ENCODE measurements around the gene ADAP1. TPM values are rescaled to one million over a fixed set of nuclear protein-coding genes. Genes with fewer than 3 reads are reported as not detected.
"Not testable (repeated sequence)": the region's sequence is repeated elsewhere in the genome, so short reads cannot be mapped to it uniquely, and the experiment has no call there.

Gene ADAP1
- total RNA-seq, 1 donor from 2014 or later, result 26.9 TPM

GRCh38 chr7:944744-945143, 9.7 kb downstream of the ADAP1 start:
- H3K4me3 ChIP-seq (ENCODE audit: low read depth, low read length), result no peak overlapping the region
- no peaks in the 10 kb centered on the region for H3K36me3 ChIP-seq (ENCODE audit: control insufficient read depth, insufficient read depth, low read length)
- no peak for DNase-seq (ENCODE audit: low read depth)
- TF ChIP-seq CTCF (IDR thresholded peaks at IDR 0.05; ENCODE audit: insufficient read depth, low read length, severe bottlenecking), result no peak
- H3K27me3 ChIP-seq (ENCODE audit: control insufficient read depth, insufficient read depth, low read length), result no peaks in the 10 kb centered on the region
- FAIRE-seq, result no peak

- not testable (repeated sequence) for FAIRE-seq; DNase-seq (ENCODE audit: low read depth); H3K27me3 ChIP-seq (ENCODE audit: control insufficient read depth, insufficient read depth, low read length); H3K36me3 ChIP-seq (ENCODE audit: control insufficient read depth, insufficient read depth, low read length); H3K4me3 ChIP-seq (ENCODE audit: low read depth, low read length)
Observed at GRCh38 chr7:943793-944192, 10.7 kb downstream of the ADAP1 start.

- DNase-seq (ENCODE audit: low read depth) (no peak), FAIRE-seq (no peak)
- TF ChIP-seq CTCF (IDR thresholded peaks at IDR 0.05; ENCODE audit: insufficient read depth, low read length, severe bottlenecking), result no peak
- Histone ChIP-seq H3K4me3 (ENCODE audit: low read depth, low read length) (no peak overlapping the region), H3K36me3 (ENCODE audit: control insufficient read depth, insufficient read depth, low read length) (no peaks in the 10 kb centered on the region), H3K27me3 (ENCODE audit: control insufficient read depth, insufficient read depth, low read length) (no peaks in the 10 kb centered on the region)
Observed at GRCh38 chr7:940599-941408, 13.7 kb downstream of the ADAP1 start.

DNA sequence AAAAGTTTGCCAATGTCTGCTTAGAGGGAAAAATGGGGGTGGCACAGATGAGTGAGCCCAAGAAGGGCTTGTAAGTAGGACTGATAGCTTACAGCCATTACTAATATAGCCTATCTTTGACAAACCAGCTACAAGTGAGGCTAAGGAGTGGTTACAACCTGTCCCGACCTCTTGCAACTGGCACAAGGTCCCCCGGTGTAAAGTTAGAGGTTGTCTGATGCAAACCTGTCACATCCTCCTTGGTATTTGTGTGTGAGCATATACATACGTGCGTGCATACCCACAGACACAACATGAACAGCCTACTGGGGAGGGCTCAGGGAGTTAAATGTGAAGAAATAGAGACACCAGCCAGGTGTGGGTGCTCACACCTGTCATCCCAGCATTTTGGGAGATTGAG, 14.6 kb downstream of the ADAP1 start:
- TF ChIP-seq CTCF (IDR thresholded peaks at IDR 0.05; ENCODE audit: insufficient read depth, low read length, severe bottlenecking), result no peak
- no peak overlapping the region for H3K4me3 ChIP-seq (ENCODE audit: low read depth, low read length)
- H3K27me3 ChIP-seq (ENCODE audit: control insufficient read depth, insufficient read depth, low read length), result no peaks in the 10 kb centered on the region
- no peak for DNase-seq (ENCODE audit: low read depth)
- no peaks in the 10 kb centered on the region for H3K36me3 ChIP-seq (ENCODE audit: control insufficient read depth, insufficient read depth, low read length)
- FAIRE-seq, result peak; percentile 50

- Histone ChIP-seq H3K27me3 (ENCODE audit: control insufficient read depth, insufficient read depth, low read length) (no peaks in the 10 kb centered on the region), H3K4me3 (ENCODE audit: low read depth, low read length) (no peak overlapping the region), H3K36me3 (ENCODE audit: control insufficient read depth, insufficient read depth, low read length) (no peaks in the 10 kb centered on the region)
- DNase-seq (ENCODE audit: low read depth) (no peak), FAIRE-seq (no peak)
- TF ChIP-seq CTCF (IDR thresholded peaks at IDR 0.05; ENCODE audit: insufficient read depth, low read length, severe bottlenecking), result no peak
Observed at GRCh38 chr7:938546-939185, 15.8 kb downstream of the ADAP1 start.

- no peak for TF ChIP-seq CTCF (IDR thresholded peaks at IDR 0.05; ENCODE audit: insufficient read depth, low read length, severe bottlenecking)
- FAIRE-seq, result no peak
Observed at GRCh38 chr7:937856-938484, 16.5 kb downstream of the ADAP1 start.

More at GRCh38 chr7:937856-938484, 16.5 kb downstream of the ADAP1 start:
- H3K4me3 ChIP-seq (ENCODE audit: low read depth, low read length), result no peak overlapping the region
- H3K27me3 ChIP-seq (ENCODE audit: control insufficient read depth, insufficient read depth, low read length), result no peaks in the 10 kb centered on the region
- DNase-seq (ENCODE audit: low read depth), result no peak
- H3K36me3 ChIP-seq (ENCODE audit: control insufficient read depth, insufficient read depth, low read length), result no peaks in the 10 kb centered on the region
